Neural cell (in vitro differentiated cells): Measurements from ENCODE around the gene GAPDH. TPM values are rescaled to one million over a fixed set of nuclear protein-coding genes. Genes with fewer than 3 reads are reported as not detected.

Experiments used
- H2AFZ ChIP-seq: fragments of 200-600, 300-800 bp; sonication (generic), shearing (Covaris generic); 2 replicates; pipeline ENCODE4 v1.6.0; 2014; ENCODE audit warnings: low read depth, mild to moderate bottlenecking, antibody characterized with exemption, low read length, moderate library complexity
- H3F3A ChIP-seq: fragments of 200-600 bp; shearing (Covaris generic); 2 replicates; pipeline ENCODE4 v1.6.1; 2016; ENCODE audit warnings: mild to moderate bottlenecking, moderate library complexity, mixed read lengths, antibody characterized with exemption, low read length; ENCODE audit not compliant: insufficient read depth, poor library complexity, severe bottlenecking
- H3K27ac ChIP-seq: fragments of 200-600, 300-800 bp; sonication (generic), shearing (Covaris generic); 2 replicates; pipeline ENCODE4 v1.5.1; 2014; ENCODE audit warnings: mild to moderate bottlenecking, low read length, moderate library complexity
- H3K27me3 ChIP-seq: fragments of 300-800, 200-600 bp; sonication (generic), shearing (Covaris generic); 2 replicates; pipeline ENCODE4 v1.6.0; 2014; ENCODE audit warnings: mild to moderate bottlenecking, low read depth, low read length, moderate library complexity; ENCODE audit not compliant: insufficient read depth
- H3K36me3 ChIP-seq: fragments of 300-800, 200-600 bp; sonication (generic), shearing (Covaris generic); 2 replicates; pipeline ENCODE4 v1.5.1; 2014; ENCODE audit warnings: mild to moderate bottlenecking, antibody characterized with exemption, low read length, moderate library complexity; ENCODE audit not compliant: insufficient read depth
- H3K4me2 ChIP-seq: fragments of 300-800, 200-600 bp; sonication (generic), shearing (Covaris generic); 2 replicates; pipeline ENCODE4 v1.6.0; 2014; ENCODE audit warnings: mild to moderate bottlenecking, low read length
- H3K4me3 ChIP-seq: fragments of 300-800, 200-600 bp; sonication (generic), shearing (Covaris generic); 2 replicates; pipeline ENCODE4 v1.5.1; 2014; ENCODE audit warnings: mild to moderate bottlenecking, low read length, moderate library complexity
- H3K79me2 ChIP-seq: fragments of 200-600 bp; shearing (Covaris generic); replicated peaks from 2 replicates; pipeline ENCODE4 v1.6.0; 2014; ENCODE audit warnings: mild to moderate bottlenecking, low read length, moderate library complexity; ENCODE audit not compliant: insufficient read depth
- H3K9ac ChIP-seq: fragments of 300-800, 200-600 bp; sonication (generic), shearing (Covaris generic); 2 replicates; pipeline ENCODE4 v1.6.1; 2016; ENCODE audit warnings: mild to moderate bottlenecking, low read length, mixed read lengths
- H3K9me2 ChIP-seq: fragments of 200-600 bp; shearing (Covaris generic); 2 replicates; pipeline ENCODE4 v1.6.1; 2016; ENCODE audit warnings: mild to moderate bottlenecking, low read length, mixed read lengths; ENCODE audit not compliant: insufficient read depth
- H3K9me3 ChIP-seq: fragments of 200-600, 300-800 bp; sonication (generic), shearing (Covaris generic); 2 replicates; pipeline ENCODE4 v1.6.1; 2016; ENCODE audit warnings: mild to moderate bottlenecking, mixed run types, low read length, moderate library complexity, mixed read lengths
- H4K20me1 ChIP-seq: fragments of 200-600 bp; shearing (Covaris generic); 2 replicates; pipeline ENCODE4 v1.6.1; 2016; ENCODE audit warnings: mild to moderate bottlenecking, mixed run types; ENCODE audit not compliant: insufficient read depth
- CTCF ChIP-seq: fragments of 450-650 bp; IDR thresholded peaks from 2 replicates; pipeline ENCODE4 v1.5.1; 2014; ENCODE audit warnings: antibody characterized with exemption, mild to moderate bottlenecking, moderate library complexity; ENCODE audit not compliant: poor library complexity, severe bottlenecking
- EZH2 ChIP-seq: fragments of 200-600, 300-800 bp; shearing (Covaris generic), sonication (generic); IDR thresholded peaks from 2 replicates; pipeline ENCODE4 v1.6.1; 2014; ENCODE audit warnings: antibody characterized with exemption, low read length, borderline replicate concordance, mild to moderate bottlenecking; ENCODE audit not compliant: insufficient read depth, poor library complexity, severe bottlenecking
- POLR2AphosphoS5 ChIP-seq: IDR thresholded peaks from 2 replicates; pipeline ENCODE4 v1.6.1; 2012
- RAD21 ChIP-seq: fragments of 450-650 bp; conservative IDR thresholded peaks from 2 replicates; pipeline ENCODE4 v1.6.1; 2014; ENCODE audit warnings: antibody characterized with exemption, mild to moderate bottlenecking, moderate library complexity
- SMC3 ChIP-seq: fragments of 450-650 bp; conservative IDR thresholded peaks from 2 replicates; pipeline ENCODE4 v1.6.1; 2014; ENCODE audit warnings: antibody characterized with exemption, mild to moderate bottlenecking, moderate library complexity; ENCODE audit not compliant: poor library complexity
- TAF1 ChIP-seq: IDR thresholded peaks from 2 replicates; pipeline ENCODE4 v1.6.1; 2012; ENCODE audit warnings: low read depth
- polyA plus RNA-seq: library from polyadenylated mRNA; depleted of rRNA; stranded (reverse); fragments of >200 nt; gene quantifications from 2 replicates; pipeline ENCODE4 v1.2.3, GENCODE V29; 2014
- TF ChIP-seq, protein P1 (sequence below): IDR thresholded peaks from 2 replicates; pipeline ENCODE4 v1.6.1; 2012; ENCODE audit warnings: borderline replicate concordance

The GAPDH gene
- polyA plus RNA-seq, 1 donor from 2014 or later, result 1,673 TPM

- peaks cover 20% of the 10 kb centered on the region for H3K79me2 ChIP-seq
- H3K36me3 ChIP-seq, result peaks cover 11% of the 10 kb centered on the region
- H3K9me2 ChIP-seq, result no peaks in the 10 kb centered on the region
- peak overlapping the region; percentile 49 for H3K4me2 ChIP-seq
- H3K9me3 ChIP-seq, result no peaks in the 10 kb centered on the region
- H2AFZ ChIP-seq, result peak overlapping the region; percentile 65
- H3F3A ChIP-seq, result peaks cover 4% of the 10 kb centered on the region
- H3K27ac ChIP-seq, result peak overlapping the region; percentile 98
- H3K27me3 ChIP-seq, result no peaks in the 10 kb centered on the region
- peaks cover 9% of the 10 kb centered on the region for H4K20me1 ChIP-seq
- H3K4me3 ChIP-seq, result peak overlapping the region; percentile 100
- no peak for TF ChIP-seq CTCF
- peak; percentile 41 for TF ChIP-seq POLR2AphosphoS5
- H3K9ac ChIP-seq, result peak overlapping the region; percentile 99
These were observed 1.2 kb upstream of the GAPDH start for GRCh38 chr12:6532927-6533652.

GRCh38 chr12:6533653-6533922, 729 bp upstream of the GAPDH start:
- no peaks in the 10 kb centered on the region for H3K9me3 ChIP-seq
- H3K27ac ChIP-seq, result peak overlapping the region; percentile 98
- H3K9me2 ChIP-seq, result no peaks in the 10 kb centered on the region
- peaks cover 4% of the 10 kb centered on the region for H3F3A ChIP-seq
- no peaks in the 10 kb centered on the region for H3K27me3 ChIP-seq
- peaks cover 9% of the 10 kb centered on the region for H4K20me1 ChIP-seq
- H3K9ac ChIP-seq, result peak overlapping the region; percentile 99
- peaks cover 20% of the 10 kb centered on the region for H3K79me2 ChIP-seq
- H2AFZ ChIP-seq, result peak overlapping the region; percentile 65
- H3K4me2 ChIP-seq, result peak overlapping the region; percentile 49
- peak overlapping the region; percentile 100 for H3K4me3 ChIP-seq
- peaks cover 11% of the 10 kb centered on the region for H3K36me3 ChIP-seq
- no peak for TF ChIP-seq RAD21
- no peak for TF ChIP-seq CTCF
- TF ChIP-seq SMC3, result no peak
- no peak for TF ChIP-seq POLR2AphosphoS5
- TF ChIP-seq EZH2, result no peak
- TF ChIP-seq TAF1, result no peak

- peaks cover 20% of the 10 kb centered on the region for H3K79me2 ChIP-seq
- H3K4me2 ChIP-seq, result peak overlapping the region; percentile 14
- no peaks in the 10 kb centered on the region for H3K9me2 ChIP-seq
- H3K27me3 ChIP-seq, result no peaks in the 10 kb centered on the region
- TF ChIP-seq, protein P1, sequence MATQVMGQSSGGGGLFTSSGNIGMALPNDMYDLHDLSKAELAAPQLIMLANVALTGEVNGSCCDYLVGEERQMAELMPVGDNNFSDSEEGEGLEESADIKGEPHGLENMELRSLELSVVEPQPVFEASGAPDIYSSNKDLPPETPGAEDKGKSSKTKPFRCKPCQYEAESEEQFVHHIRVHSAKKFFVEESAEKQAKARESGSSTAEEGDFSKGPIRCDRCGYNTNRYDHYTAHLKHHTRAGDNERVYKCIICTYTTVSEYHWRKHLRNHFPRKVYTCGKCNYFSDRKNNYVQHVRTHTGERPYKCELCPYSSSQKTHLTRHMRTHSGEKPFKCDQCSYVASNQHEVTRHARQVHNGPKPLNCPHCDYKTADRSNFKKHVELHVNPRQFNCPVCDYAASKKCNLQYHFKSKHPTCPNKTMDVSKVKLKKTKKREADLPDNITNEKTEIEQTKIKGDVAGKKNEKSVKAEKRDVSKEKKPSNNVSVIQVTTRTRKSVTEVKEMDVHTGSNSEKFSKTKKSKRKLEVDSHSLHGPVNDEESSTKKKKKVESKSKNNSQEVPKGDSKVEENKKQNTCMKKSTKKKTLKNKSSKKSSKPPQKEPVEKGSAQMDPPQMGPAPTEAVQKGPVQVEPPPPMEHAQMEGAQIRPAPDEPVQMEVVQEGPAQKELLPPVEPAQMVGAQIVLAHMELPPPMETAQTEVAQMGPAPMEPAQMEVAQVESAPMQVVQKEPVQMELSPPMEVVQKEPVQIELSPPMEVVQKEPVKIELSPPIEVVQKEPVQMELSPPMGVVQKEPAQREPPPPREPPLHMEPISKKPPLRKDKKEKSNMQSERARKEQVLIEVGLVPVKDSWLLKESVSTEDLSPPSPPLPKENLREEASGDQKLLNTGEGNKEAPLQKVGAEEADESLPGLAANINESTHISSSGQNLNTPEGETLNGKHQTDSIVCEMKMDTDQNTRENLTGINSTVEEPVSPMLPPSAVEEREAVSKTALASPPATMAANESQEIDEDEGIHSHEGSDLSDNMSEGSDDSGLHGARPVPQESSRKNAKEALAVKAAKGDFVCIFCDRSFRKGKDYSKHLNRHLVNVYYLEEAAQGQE, result no peak
- peak; percentile 12 for TF ChIP-seq TAF1
- H3K27ac ChIP-seq, result peak overlapping the region; percentile 98
- peaks cover 4% of the 10 kb centered on the region for H3F3A ChIP-seq
- H3K4me3 ChIP-seq, result peak overlapping the region; percentile 100
- peak overlapping the region; percentile 21 for H2AFZ ChIP-seq
- peaks cover 11% of the 10 kb centered on the region for H3K36me3 ChIP-seq
- peaks cover 9% of the 10 kb centered on the region for H4K20me1 ChIP-seq
- H3K9ac ChIP-seq, result peak overlapping the region; percentile 99
- H3K9me3 ChIP-seq, result no peaks in the 10 kb centered on the region
These were observed 303 bp downstream of the GAPDH start for GRCh38 chr12:6534695-6534944.
